NCI-H1436 (cell line): ENCODE measurements around the gene SUGCT.
"Not testable (repeated sequence)": the region's sequence is repeated elsewhere in the genome, so short reads cannot be mapped to it uniquely, and the experiment has no call there.

ENCODE experiments used
- DNase-seq: peaks from one replicate; lab custom pipeline; 2025; lab: John Stamatoyannopoulos, UW

The SUGCT gene

GRCh38 chr7:40580776-40581175, 446.0 kb downstream of the SUGCT start:
- no peak for DNase-seq

DNA sequence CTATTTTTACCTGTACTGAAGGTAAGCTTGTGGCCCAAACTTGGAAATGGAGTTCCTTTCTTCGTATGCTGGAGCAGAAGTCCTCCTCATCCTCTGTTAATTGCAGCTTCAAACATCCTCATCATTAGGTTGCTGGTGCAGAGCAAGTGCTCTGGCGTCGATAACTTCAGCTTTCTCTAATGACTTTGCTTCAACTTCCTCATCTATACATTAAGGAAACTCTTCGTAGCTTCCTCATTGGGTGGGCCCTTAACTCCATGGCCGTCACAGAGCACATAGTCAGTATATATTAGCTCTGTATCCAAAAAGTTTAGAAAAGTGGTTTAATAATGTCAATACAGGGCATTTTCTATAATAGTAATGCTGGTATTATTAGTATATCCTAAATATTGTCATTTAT, 447.7 kb downstream of the SUGCT start:
- DNase-seq = no peak

DNA sequence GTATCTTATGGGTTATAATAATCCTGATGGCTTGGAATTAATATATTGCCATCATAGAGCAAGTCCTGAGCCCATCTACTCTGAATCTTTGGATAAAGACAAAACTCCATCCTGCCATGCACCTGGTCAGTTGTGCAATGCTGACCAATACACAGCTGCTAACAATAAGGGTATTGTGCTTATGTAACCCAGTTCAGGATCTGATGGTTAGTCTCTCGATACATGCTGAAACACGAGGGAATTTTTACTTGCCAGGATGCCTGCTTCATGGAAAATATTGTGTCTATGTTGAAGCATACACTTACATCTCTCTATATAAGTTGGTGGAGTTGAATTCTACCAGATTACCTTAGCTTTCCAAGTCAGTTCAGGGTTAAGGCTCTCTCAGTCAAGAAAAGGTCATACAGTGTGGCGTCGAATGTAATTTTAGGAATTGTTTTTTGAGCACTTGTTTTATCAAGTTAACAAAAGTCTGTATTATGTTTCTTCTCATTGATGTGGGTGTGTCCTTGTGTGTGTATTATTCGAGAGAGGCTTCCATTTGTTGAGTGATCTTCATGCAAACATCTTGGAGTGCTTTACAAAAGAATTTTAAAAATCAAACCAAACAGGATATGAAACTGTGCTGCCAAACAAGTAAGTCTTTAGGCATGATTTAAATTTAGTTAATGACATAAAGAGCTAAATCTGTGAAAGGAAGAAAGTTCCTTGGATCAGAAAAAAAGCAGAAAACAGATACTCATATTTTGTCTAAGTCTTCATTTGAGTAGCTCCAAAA, 449.1 kb downstream of the SUGCT start:
- DNase-seq = no peak

- DNase-seq = no peak
These were observed 450.0 kb downstream of the SUGCT start for GRCh38 chr7:40584667-40585433.

- no peak for DNase-seq
These were observed 451.4 kb downstream of the SUGCT start for GRCh38 chr7:40586197-40586596.

DNA sequence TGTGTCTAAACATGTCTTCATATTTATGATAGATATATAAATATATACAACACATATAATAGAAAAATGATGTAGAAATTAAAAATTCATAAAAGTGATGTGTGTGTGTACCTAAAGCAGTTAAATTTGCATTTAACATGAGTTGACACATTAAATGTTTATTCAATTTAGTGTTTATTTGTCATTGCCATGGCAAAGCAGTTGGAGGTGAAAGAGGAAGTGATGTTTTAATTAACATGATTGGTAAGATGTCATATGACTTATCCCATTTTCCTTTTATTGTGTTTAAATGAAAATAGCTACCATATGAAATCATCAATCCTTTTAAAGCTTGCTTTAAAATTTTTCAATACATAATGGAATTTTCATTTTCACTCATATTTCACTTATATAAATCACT, 452.6 kb downstream of the SUGCT start:
- DNase-seq = no peak

DNA sequence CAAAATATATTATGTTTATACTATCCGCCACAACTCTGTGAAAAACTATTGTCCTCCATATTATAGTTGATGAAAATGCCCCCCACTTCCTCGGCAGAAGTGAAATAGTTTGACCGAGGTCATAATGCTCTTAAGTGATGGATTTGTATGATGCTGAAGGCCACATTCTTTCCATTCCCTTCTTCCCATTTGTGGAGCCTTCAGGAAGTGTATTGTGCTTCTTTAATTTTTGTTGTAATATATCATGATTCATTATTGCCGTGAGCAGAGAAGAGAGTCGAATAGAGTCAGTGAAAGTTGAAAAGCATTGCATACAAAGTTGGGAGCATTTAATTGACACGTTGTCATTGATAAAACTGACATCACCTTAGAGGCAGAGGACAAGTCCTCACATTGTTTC, 460.3 kb downstream of the SUGCT start:
- DNase-seq = no peak

DNA sequence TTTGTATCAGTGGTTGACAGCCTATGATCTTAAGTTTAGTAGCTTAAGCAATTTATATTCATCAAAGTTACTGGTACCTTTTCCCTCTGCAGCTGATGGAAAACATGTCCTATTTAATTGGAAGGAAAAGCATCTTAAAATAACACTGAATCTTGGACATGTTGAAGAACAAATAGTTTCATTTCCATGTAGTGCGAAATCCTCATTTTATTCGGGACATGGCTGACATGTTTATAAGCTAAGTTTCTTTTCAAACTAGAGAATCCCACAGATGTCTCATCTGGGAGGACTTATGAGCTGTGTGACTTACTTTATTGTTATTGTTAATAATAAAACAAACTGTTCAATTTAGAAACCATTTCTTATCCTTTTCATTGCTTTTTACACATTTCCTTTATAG, 461.0 kb downstream of the SUGCT start:
- no peak for DNase-seq

GRCh38 chr7:40597517-40597916, 462.7 kb downstream of the SUGCT start:
- no peak for DNase-seq

GRCh38 chr7:40598915-40599314, 464.1 kb downstream of the SUGCT start:
- DNase-seq = no peak

- no peak for DNase-seq
These were observed 465.0 kb downstream of the SUGCT start for GRCh38 chr7:40599836-40600235.

GRCh38 chr7:40602351-40602750, 467.5 kb downstream of the SUGCT start:
- not testable (repeated sequence) for DNase-seq

DNA sequence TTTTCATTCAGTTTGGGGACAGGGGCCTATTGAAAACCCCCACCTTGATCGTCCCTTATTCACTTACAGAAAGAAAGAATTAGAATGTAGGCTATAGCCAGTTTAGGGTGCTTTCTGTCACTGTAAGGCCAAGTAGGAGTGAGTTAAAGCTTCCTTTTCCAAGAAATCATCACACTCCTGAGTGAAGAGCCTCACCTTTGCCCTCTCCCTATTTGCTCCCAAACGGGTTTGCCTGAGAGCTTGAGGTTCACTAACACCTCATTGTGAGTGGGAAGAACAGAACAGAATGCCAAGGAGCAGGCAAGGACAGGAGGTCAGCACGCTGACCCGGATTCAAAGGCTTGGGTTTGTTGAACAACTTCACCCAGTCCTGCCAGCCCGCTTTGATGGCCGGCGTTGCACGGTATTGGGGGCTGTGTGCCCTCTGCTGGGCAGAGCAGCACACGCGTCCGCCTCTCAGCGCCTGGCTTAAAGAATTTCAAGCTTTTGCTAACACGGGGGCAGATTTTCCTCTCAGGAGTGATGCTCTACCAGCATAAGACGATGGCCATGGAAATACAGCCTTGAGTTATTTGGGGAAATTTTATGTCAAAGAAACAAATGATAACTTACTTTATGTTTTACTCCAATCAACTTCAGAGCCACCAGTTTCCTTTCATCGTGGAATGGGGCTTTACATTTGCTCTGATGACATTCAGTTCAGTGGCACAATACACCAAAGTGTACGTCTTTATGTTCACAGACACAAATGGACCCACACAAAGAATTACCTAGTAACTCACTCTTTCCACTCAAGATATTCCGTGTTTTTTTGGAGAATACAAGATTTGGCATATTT, 470.0 kb downstream of the SUGCT start:
- no peak for DNase-seq

DNA sequence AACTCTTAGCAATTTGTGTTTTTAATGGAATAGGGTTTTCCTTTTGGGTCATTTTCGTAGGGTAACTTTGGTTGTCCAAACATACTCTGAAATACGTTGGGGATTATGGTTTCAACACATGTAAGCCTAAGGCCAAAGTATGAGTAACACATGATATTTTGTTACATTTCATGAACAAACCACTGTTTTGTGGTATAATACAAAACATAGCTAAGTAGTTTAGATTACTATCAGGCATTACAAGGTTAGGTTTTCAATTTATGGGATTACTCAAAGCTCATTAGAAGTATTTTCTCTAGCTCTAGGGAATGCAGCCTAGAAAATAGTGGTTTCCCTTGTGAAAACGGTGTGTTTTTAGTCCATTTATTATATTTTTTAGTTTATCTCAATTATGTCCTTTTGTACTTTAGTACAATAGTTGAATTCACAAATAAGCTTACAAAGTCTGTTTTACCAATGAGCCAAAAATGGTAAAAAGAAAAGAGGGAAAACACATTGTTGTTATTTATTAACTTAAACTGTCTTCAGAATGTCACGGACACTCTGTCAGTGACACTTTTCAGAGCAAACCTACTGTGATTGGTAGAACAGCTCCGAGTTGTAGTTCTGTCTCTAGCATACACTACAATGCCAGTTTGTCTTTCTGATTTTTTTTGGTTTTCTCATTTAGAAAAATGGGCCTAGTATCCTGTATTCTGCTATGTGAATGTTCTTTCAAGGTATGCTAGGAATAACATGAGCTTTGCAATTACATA, 473.7 kb downstream of the SUGCT start:
- no peak for DNase-seq

DNA sequence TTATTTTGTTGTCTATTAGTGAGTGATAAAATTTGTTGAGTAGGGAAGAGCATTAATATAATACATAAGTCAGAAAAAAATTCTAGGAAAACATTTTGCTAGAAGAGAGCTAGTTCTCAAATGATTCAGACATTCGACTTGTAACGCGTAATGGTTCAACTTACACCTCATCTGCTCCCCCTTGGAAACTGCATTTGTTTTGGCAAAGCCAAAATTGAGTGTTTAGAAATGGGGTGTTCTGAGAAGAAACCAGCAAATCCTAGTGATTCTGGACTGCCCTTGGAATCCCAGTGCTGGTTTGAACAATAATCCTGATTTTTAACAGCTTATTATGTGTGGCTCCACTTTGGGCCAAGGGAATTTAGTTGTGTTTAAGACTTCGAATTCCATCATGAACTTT, 475.7 kb downstream of the SUGCT start:
- DNase-seq = no peak

DNA sequence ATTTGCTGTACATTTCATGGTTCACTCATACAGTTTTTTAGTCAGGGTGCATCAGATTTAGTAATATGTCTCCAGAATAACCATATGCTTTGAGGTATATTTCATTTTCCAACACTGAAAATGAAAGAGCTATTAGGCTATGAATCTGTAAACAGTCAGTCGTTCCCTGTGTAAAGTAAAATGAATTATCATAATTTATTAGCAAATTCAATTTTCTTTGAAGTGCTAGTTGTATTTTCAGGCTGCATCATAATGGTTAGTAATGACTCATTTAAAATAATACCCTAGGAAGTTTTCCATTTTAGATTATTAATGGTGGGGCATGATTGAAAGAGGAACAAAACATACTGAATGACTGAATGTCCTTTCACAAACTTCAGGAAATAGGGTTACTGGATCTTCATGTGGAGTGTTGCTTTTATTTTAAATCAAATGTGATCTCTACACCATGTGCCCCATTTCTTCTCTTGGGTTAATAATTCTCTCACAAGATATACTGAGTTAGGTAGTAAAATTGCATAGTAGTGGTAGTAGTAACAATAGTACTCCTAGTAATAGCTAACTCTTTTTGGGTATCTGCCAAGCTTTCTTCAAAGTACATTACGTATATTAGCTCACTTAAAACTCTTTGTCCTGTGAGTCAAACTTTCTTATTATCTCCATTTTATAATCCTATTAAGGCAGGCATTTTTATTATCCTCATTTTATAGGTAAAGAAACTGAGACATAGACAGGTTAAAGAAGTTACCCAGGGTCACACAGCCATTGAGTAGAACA, 476.5 kb downstream of the SUGCT start:
- no peak for DNase-seq

- DNase-seq = no peak
These were observed 477.5 kb downstream of the SUGCT start for GRCh38 chr7:40612298-40612697.

DNA sequence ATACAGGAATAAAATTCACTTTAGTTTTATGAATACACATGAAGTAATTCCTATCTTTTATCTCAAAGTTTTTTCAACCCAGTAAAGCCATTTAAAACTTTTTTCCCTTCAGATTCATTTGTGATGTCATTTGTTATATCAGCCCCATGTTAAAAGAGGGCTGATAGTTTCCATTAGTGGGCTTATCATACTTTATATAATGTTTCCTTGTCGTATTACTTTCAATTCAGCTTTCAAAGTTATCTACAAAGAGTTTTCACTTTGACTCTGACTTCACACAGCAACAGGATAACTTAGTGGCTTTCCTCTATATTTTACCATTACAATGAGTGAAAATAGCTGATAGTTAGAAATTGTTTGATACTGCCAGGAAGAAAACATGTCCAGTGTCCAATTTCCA, 484.8 kb downstream of the SUGCT start:
- no peak for DNase-seq

DNA sequence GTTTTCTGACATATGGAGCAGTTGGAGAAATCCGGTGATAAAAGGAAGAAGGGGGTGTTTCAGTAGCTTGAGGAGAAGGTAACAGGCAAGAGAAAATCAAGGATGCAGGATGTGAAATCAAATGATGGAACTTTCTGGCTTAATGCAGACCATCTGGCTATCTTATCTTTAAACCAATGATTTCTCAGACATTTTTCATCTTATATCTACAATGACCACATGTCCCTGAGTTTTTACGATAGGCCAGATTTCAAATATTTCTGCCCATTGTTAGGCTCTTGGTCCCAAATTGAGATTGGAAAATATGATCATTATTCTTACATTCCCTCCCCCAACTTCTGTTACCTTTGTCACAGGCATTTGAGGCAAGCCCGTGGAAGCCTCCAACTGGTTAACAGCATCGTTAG, 486.8 kb downstream of the SUGCT start:
- no peak for DNase-seq

GRCh38 chr7:40622941-40623501, 488.2 kb downstream of the SUGCT start:
- no peak for DNase-seq

DNA sequence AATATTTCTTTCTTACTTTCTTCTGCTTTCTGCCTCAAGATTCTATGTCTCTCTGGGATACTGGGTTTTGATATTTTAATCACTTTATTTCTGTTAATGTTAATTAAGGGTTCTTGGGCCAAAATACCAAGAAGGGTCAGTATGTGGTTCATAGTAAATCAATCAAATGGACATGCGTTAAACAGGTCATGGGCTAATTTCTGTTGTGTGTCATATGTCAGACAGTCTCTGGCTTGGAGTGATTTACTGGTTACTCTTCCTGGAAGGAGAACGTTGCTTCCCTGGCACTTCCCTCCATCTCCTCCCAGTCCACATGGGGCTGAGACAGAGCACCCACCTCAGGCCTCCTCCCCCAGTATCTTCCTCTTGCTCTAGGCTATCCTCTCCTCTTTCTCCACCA, 489.1 kb downstream of the SUGCT start:
- no peak for DNase-seq
